GM21526 (cell line): Measurements from ENCODE around the gene GPC1.
"Not testable (repeated sequence)": the region's sequence is repeated elsewhere in the genome, so short reads cannot be mapped to it uniquely, and the experiment has no call there.

ENCODE experiments used
- ATAC-seq: cut with Tn5 transposase; IDR thresholded peaks from one replicate; pipeline ENCODE4 v1.9.1; 2021; ENCODE audit warnings: moderate library complexity; ENCODE audit not compliant: unreplicated experiment, low FRiP score

The GPC1 gene, protein sequence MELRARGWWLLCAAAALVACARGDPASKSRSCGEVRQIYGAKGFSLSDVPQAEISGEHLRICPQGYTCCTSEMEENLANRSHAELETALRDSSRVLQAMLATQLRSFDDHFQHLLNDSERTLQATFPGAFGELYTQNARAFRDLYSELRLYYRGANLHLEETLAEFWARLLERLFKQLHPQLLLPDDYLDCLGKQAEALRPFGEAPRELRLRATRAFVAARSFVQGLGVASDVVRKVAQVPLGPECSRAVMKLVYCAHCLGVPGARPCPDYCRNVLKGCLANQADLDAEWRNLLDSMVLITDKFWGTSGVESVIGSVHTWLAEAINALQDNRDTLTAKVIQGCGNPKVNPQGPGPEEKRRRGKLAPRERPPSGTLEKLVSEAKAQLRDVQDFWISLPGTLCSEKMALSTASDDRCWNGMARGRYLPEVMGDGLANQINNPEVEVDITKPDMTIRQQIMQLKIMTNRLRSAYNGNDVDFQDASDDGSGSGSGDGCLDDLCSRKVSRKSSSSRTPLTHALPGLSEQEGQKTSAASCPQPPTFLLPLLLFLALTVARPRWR

DNA sequence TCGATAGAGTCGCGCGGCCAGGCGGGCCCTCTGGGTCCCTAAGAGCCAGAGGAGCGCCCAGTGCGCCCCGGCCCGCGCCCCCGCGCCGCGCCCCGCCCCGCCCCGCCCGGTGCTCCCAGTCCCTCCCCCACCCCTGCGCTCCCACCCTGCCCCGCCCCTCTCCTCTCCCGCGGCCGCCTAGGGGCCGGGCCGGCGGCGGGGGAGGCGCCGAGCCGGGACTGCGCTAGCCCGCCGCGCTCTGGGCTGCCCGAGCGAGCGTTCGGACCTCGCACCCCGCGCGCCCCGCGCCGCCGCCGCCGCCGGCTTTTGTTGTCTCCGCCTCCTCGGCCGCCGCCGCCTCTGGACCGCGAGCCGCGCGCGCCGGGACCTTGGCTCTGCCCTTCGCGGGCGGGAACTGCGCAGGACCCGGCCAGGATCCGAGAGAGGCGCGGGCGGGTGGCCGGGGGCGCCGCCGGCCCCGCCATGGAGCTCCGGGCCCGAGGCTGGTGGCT is at the start of gene GPC1:
Gene GPC1, plus strand, starts transcription at position 207 of the 491 bp plus-strand sequence. Its CDS starts 256 bp downstream, at position 463.
- peak; percentile 46 for ATAC-seq

- ATAC-seq: no peak
Observed at GRCh38 chr2:240386326-240386725, 49.1 kb upstream of the GPC1 start.

- not testable (repeated sequence) for ATAC-seq
Observed at GRCh38 chr2:240386743-240387142, 48.7 kb upstream of the GPC1 start.

DNA sequence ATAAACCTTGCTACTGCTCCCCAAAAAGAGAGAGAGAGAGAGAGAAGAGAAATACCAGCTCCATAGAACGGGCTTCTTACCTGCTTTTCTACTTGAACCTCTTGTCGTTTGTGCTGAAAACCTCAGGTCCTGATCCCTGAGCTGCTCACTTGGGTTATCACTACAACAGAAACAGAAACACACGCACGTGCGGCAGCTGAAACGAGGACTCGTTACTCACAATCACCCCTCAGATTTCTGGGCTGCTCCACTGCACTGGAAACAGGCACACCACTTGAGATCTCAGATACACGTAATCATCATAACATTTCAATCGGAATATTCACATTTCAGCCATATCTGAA is 48.2 kb upstream of the GPC1 start:
- no peak for ATAC-seq

- no peak for ATAC-seq
Observed at GRCh38 chr2:240387669-240388358, 47.6 kb upstream of the GPC1 start.

DNA sequence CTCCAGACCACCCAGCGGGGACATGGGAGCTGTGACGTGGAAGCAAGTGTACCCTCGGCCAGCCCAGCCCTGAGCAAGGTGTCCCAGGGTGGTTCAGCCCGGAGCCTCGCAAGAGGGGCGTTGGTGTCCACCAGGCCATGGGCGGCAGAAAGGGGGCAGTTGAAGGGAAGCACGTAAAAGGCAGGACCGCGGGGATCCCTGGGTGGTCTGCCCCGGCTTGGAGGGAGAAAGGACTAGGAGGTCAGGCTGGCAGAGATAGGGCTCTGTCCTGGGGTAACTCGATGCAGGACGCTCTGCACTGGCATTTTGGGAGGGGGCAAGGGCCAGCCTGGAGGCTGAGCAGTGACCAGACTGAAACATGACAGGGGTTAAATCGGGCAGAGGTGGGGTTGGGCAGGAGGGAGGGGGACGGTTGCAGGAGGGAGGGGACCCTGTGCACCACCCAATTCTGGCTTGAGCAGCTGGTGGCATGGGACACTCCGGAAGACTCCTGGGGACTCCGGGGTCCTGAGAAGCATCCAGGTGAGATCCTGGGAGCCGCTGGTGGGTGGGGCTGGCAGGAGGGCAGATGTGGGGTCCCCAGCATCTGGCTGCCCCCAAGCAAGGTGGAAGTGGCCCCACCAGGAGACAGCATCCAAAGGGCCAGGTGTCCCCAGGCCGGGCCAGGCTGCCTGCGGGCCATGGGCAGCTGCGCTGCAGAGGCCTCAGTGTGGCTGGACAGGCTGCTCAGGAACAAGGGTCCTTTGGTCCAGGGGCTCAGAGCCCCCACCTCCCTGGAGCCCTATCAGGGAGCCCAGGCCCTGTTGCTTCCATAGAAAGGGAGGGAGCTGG is 46.8 kb upstream of the GPC1 start:
- no peak for ATAC-seq

DNA sequence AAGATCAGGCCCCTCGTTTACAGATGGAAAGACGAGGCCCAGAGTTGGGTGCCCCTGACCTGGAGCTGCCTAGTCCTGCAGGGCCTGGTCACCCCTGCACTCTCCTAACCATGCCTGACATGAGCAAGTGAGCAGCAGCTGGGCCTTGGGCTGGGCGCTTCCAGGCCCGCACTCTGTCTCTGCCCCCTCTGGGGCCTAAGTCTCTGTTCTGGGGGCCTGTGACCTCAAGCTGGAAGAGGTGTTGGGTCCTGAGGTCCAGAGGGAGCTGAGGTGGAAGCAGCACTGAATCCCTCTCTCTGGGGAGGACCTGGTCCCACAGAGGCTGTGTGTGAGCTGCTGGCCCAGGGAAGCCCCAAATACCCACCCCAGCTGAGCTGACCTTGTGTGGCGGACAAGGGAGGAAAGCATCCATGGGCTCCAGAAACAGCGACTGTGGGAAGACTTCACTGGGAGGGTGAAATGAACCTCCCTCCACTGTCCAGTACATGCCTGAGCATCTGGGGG is 46.1 kb upstream of the GPC1 start:
- ATAC-seq: no peak

DNA sequence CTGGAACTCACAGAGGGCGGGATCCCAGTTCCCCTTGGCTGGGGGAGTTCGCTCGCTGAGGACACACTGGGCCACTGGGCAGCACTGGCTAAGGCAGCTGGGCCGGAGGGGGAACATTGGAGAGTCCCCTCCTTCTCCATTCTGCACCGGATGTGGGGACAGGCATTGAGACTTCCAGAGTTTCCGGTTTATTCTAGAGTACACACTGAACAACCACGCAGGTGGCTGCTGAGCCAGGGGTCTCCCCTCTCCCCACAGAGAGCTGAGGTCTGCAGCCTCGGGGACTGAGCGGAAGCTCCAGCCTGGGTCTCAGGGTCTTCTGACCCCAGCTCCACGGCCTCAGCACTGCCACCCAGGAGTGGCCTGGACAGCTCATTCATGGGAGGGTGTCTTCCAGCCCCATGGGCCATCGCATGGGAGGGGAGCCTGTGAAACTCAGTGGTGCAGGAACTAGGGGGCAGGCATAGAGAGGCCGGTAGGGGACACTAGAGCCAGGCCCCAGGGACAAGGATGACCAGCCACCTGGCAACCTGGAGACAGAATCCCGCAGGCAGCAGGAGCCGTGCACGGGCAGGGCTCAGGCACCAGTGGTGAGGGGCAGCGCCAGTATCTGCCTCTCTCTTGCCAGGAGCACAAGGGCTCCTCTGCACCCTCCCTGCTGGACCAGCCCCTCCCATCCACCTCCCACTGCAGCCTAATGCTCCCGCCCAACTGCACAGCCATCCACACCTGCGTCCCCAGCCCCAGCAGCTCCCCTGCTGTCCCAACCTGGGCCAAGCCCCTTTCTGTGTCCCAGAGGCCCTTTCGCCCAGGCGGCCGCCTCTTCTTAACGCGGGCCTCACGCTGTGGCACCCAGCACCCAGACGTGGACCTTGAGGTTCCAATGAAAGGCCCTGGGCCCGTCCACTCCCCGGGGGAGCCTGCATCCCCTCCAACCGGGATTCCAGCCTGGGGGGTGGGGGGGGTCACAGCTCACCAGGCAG is 45.1 kb upstream of the GPC1 start:
- no peak for ATAC-seq

- no peak for ATAC-seq
Observed at GRCh38 chr2:240391111-240392051, 44.1 kb upstream of the GPC1 start.

GRCh38 chr2:240392084-240392947 is 43.1 kb upstream of the GPC1 start:
- no peak for ATAC-seq

DNA sequence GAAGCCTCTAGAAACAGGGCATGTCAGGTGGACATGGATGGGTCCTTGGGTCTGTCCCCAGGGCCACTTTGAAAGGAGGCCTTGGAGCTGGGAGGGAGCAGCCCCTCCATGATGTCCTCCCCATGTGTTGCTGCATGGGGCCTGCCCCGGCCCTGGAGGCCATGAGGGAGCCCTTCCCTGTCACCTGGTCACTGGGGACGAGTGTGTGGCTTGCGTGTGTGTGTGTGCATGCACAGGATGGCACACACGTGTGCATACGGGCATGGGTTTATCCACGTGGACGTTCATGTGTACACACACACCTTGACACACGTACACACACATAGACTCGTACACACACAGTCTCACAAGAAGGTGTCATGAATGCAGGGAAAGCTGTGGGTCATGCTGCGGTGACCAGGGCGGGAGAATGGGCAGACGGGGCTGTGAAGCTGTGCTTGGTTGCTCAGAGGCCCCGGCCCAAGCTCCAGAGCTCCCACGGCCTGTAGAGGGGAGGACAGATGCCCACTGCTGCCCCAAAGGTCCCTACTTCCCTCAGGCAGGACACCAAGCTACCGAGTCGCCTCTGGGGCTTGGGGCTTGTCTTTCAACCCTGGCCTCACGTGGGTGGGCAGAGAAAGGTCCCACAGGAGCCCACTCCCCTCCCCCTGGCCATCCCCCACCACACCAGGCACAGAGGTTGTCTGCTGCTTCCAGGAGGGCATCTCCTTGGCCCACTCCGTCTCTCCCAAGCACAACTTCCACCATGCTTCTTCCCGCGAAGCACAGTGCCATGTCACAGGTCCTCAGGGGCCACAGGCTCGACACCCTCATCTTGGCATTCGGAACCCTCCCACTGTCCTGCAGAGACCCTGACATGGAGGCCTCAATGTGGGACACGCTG is 42.3 kb upstream of the GPC1 start:
- no peak for ATAC-seq

GRCh38 chr2:240393831-240394410 is 41.5 kb upstream of the GPC1 start:
- ATAC-seq: no peak

DNA sequence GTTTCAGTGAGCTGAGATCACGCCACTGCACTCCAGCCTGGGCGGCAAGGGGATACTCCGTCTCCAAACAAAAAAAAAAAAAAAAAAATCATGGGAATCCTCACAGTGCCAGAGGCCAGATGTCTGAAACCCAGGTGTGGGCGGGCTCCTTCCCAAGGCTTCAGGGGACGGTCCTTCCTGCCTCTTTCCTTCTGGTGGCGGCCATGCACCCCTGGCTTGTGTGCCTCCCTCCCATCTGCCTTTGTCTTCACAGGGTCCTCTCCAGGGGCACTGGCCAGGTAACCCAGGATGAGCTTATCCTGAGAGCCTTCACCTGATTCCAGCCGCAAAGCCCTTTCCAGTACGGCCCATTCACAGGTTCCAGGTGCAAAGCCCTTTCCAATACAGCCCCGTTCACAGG is 40.9 kb upstream of the GPC1 start:
- ATAC-seq: no peak

- no peak for ATAC-seq
Observed at GRCh38 chr2:240395448-240395847, 40.0 kb upstream of the GPC1 start.

DNA sequence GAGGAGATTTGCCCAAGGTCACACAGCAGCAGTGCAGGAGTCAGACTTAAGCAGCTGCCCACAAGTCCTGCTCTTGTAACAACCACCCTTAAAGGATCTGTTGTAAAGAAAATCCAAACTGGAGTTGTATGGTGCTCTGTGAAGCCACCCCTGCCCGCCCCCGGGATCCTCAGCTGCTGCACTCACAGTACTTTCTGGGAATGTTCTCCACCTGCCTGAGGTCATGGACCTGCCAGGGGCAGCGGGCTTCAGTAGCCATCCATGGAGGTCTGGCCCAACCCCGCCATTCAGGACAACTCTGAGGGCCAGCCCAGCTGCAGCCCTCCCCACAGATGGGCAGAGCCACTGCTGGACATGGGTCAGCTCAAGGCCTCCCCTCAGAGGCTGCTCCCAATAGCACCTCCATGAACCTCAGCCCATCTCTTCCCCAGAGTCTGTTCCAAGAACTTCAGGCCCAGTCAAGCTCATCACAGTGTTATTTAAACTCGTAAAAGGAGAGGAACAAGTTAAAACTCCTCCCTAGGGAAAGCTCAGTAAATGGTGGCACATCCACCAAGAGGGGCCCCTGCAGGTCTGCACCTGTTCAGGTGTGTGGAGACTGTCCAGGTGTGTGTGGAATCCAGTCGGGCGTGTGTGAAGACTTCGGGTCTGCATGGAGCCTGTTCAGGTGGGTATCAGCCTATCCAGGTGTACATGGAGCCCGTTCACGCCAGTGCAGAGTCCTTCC is 39.4 kb upstream of the GPC1 start:
- ATAC-seq: no peak
